ENCODE results near the gene BABAM2. TPM values are rescaled to one million over a fixed set of nuclear protein-coding genes. Genes with fewer than 3 reads are reported as not detected.

The BABAM2 gene
- total RNA-seq, 4 donors from 2014 or later, result 35.0 to 70.5 (median 51.5) TPM

GRCh38 chr2:28119631-28120030, 229.1 kb downstream of the BABAM2 start:
- no peak overlapping the region for H3K4me3 ChIP-seq
- no peak for DNase-seq
- no peaks in the 10 kb centered on the region for H3K9me3 ChIP-seq
- no peak for TF ChIP-seq POLR2A (IDR thresholded peaks at IDR 0.05)
- TF ChIP-seq, protein P1, sequence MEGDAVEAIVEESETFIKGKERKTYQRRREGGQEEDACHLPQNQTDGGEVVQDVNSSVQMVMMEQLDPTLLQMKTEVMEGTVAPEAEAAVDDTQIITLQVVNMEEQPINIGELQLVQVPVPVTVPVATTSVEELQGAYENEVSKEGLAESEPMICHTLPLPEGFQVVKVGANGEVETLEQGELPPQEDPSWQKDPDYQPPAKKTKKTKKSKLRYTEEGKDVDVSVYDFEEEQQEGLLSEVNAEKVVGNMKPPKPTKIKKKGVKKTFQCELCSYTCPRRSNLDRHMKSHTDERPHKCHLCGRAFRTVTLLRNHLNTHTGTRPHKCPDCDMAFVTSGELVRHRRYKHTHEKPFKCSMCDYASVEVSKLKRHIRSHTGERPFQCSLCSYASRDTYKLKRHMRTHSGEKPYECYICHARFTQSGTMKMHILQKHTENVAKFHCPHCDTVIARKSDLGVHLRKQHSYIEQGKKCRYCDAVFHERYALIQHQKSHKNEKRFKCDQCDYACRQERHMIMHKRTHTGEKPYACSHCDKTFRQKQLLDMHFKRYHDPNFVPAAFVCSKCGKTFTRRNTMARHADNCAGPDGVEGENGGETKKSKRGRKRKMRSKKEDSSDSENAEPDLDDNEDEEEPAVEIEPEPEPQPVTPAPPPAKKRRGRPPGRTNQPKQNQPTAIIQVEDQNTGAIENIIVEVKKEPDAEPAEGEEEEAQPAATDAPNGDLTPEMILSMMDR (IDR thresholded peaks at IDR 0.05), result no peak
- H3K27ac ChIP-seq, result no peak overlapping the region
- no peaks in the 10 kb centered on the region for H3K4me1 ChIP-seq
- H3K36me3 ChIP-seq, result no peaks in the 10 kb centered on the region
- no peaks in the 10 kb centered on the region for H3K27me3 ChIP-seq

- no peaks in the 10 kb centered on the region for H3K27me3 ChIP-seq
- peaks cover 0 to under 1% (median 0%) of the 10 kb centered on the region in 4 donors for H3K4me1 ChIP-seq
- peaks cover 0 to 5% (median 0%) of the 10 kb centered on the region in 3 donors for H3K36me3 ChIP-seq
- DNase-seq, result no peak
- H3K27ac ChIP-seq, result no peak overlapping the region
- H3K9me3 ChIP-seq, result no peaks in the 10 kb centered on the region
- no peak overlapping the region for H3K4me3 ChIP-seq
- TF ChIP-seq, protein P1 (IDR thresholded peaks at IDR 0.05), result no peak
- TF ChIP-seq POLR2A (IDR thresholded peaks at IDR 0.05), result no peak
These were observed 237.9 kb downstream of the BABAM2 start for GRCh38 chr2:28128281-28128950.

GRCh38 chr2:28129955-28130695, 239.6 kb downstream of the BABAM2 start:
- H3K36me3 ChIP-seq, result peaks cover 0 to 5% (median 0%) of the 10 kb centered on the region in 3 donors
- no peak for DNase-seq
- peaks cover 0 to 16% (median 2%) of the 10 kb centered on the region in 4 donors for H3K4me1 ChIP-seq
- no peak overlapping the region for H3K4me3 ChIP-seq
- no peaks in the 10 kb centered on the region for H3K9me3 ChIP-seq
- no peak overlapping the region for H3K27ac ChIP-seq
- TF ChIP-seq, protein P1 (IDR thresholded peaks at IDR 0.05), result no peak
- TF ChIP-seq POLR2A (IDR thresholded peaks at IDR 0.05), result no peak
- H3K27me3 ChIP-seq, result no peaks in the 10 kb centered on the region

DNA sequence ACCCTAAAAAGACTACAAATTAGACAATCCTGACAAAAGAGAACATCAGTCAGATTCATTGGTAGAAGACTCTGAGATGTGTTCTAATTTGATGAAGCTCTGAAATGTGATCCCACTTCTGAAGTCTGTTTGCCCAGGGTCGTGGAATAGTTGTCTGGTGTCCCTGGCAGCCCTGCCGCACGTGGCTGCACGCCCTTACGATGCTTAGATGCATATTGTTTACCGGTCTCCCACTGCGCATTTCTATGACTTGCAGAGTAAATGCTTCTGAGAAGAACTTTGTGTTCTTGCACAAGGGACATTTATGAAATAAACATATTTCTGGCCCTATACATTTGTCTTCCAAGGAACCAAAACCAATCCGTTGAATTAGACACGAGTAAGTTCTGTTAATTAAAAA, 243.2 kb downstream of the BABAM2 start:
- Histone ChIP-seq H3K9me3 (no peaks in the 10 kb centered on the region), H3K27me3 (no peaks in the 10 kb centered on the region), H3K36me3 (peaks cover 0 to 5% (median 0%) of the 10 kb centered on the region in 3 donors), H3K4me3 (no peak overlapping the region), H3K4me1 (peaks cover 0 to 28% (median 2%) of the 10 kb centered on the region in 4 donors), H3K27ac (peak overlapping the region in 3 of 4 donors; percentile 22 to 52 (median 37))
- no peak for TF ChIP-seq POLR2A (IDR thresholded peaks at IDR 0.05)
- TF ChIP-seq, protein P1 (IDR thresholded peaks at IDR 0.05), result no peak
- no peak for DNase-seq

GRCh38 chr2:28134262-28134812, 243.8 kb downstream of the BABAM2 start:
- H3K27ac ChIP-seq, result peak overlapping the region in 3 of 4 donors; percentile 37 to 86 (median 52)
- no peaks in the 10 kb centered on the region for H3K9me3 ChIP-seq
- peaks cover 0 to 28% (median 2%) of the 10 kb centered on the region in 4 donors for H3K4me1 ChIP-seq
- peak in 2 of 3 donors; percentile 55 to 88 for DNase-seq
- H3K27me3 ChIP-seq, result no peaks in the 10 kb centered on the region
- TF ChIP-seq, protein P1 (IDR thresholded peaks at IDR 0.05), result no peak
- TF ChIP-seq POLR2A (IDR thresholded peaks at IDR 0.05), result no peak
- peak overlapping the region in 1 of 4 donors; percentile 9 for H3K4me3 ChIP-seq
- H3K36me3 ChIP-seq, result peaks cover 0 to 5% (median 0%) of the 10 kb centered on the region in 3 donors

All from Peyer's patch (tissue), 4 donors.